Naive thymus-derived CD4-positive, alpha-beta T cell (primary cell): ENCODE data around the gene KRTAP10-5. TPM values are rescaled to one million over a fixed set of nuclear protein-coding genes. Genes with fewer than 3 reads are reported as not detected.
A peak's percentile ranks its signal among the peaks of the same experiment; 100 is the strongest.

Experiments
- ATAC-seq: fragments of 150-1000 bp; cut with Tn5 transposase; 2 replicates; pipeline ENCODE4 v1.10.0; 2021; ENCODE audit warnings: mild to moderate bottlenecking, moderate library complexity
- CTCF ChIA-PET: fragments of 350-600 bp; sonication (Branson Sonifier 250); formaldehyde crosslinking; loops from one replicate; lab custom pipeline; 2021; ENCODE audit warnings: antibody characterized with exemption; lab: Charles Lee
- POLR2A ChIA-PET: fragments of 350-600 bp; sonication (Branson Sonifier 250); formaldehyde crosslinking; loops from one replicate; lab custom pipeline; 2021; ENCODE audit warnings: antibody characterized with exemption, inconsistent platforms; lab: Charles Lee
- DNase-seq, 9 donors: peaks; one replicate each; pipeline versions ENCODE4 v3.0.0 to v3.0.0-alpha.2; 2020 to 2022; ENCODE audit warnings: mixed read lengths in 1 of 9
- H3K27ac ChIP-seq: one replicate; pipeline ENCODE4 v1.7.0; 2013; ENCODE audit warnings: mild to moderate bottlenecking, low read depth, low read length, moderate library complexity
- H3K27me3 ChIP-seq, 2 donors: one replicate each; pipeline ENCODE4 v1.7.0; 2013; ENCODE audit warnings: low read length in 2 of 2, mild to moderate bottlenecking in 2 of 2, moderate library complexity in 2 of 2; ENCODE audit not compliant: control insufficient read depth in 2 of 2, insufficient read depth in 2 of 2
- H3K36me3 ChIP-seq, 3 experiments: 1 replicate in 2 of 3; 2 replicates in 1 of 3; pipeline ENCODE4 v1.7.0; 2013; ENCODE audit warnings: low read length in 3 of 3, mild to moderate bottlenecking in 3 of 3, moderate library complexity in 1 of 3; ENCODE audit not compliant: insufficient read depth in 3 of 3, control insufficient read depth in 2 of 3
- H3K4me1 ChIP-seq, 2 donors: one replicate each; pipeline ENCODE4 v1.7.0; 2013; ENCODE audit warnings: low read length in 2 of 2, mild to moderate bottlenecking in 2 of 2, moderate library complexity in 1 of 2; ENCODE audit not compliant: control insufficient read depth in 2 of 2, insufficient read depth in 2 of 2
- H3K4me3 ChIP-seq: 2 replicates; pipeline ENCODE4 v1.7.0; 2013; ENCODE audit warnings: mild to moderate bottlenecking, low read length
- H3K9me3 ChIP-seq, 3 experiments: 1 replicate in 2 of 3; 2 replicates in 1 of 3; pipeline ENCODE4 v1.7.0; 2013; ENCODE audit warnings: low read length in 3 of 3; ENCODE audit not compliant: control insufficient read depth in 2 of 3
- H3K27ac Mint-ChIP-seq, 9 donors: one replicate each; pipeline ENCODE4 v1.8.0; 2020 to 2022; ENCODE audit warnings: mixed read lengths in 9 of 9, mild to moderate bottlenecking in 8 of 9, moderate library complexity in 5 of 9, inconsistent platforms in 2 of 9
- H3K27me3 Mint-ChIP-seq, 5 donors: one replicate each; pipeline ENCODE4 v1.8.0; 2021 to 2022; ENCODE audit warnings: mixed read lengths in 5 of 5, mild to moderate bottlenecking in 1 of 5
- H3K36me3 Mint-ChIP-seq, 5 donors: one replicate each; pipeline ENCODE4 v1.8.0; 2020 to 2022; ENCODE audit warnings: mixed read lengths in 5 of 5, mild to moderate bottlenecking in 3 of 5, inconsistent platforms in 1 of 5
- H3K4me1 Mint-ChIP-seq, 7 donors: one replicate each; pipeline ENCODE4 v1.8.0; 2020 to 2022; ENCODE audit warnings: mixed read lengths in 7 of 7, mild to moderate bottlenecking in 3 of 7, inconsistent platforms in 1 of 7
- H3K4me3 Mint-ChIP-seq, 10 donors: one replicate each; pipeline ENCODE4 v1.8.0; 2020 to 2022; ENCODE audit warnings: mild to moderate bottlenecking in 10 of 10, mixed read lengths in 10 of 10, moderate library complexity in 6 of 10, inconsistent platforms in 2 of 10
- H3K9me3 Mint-ChIP-seq, 11 donors: one replicate each; pipeline ENCODE4 v1.8.0; 2020 to 2022; ENCODE audit warnings: mixed read lengths in 11 of 11, mild to moderate bottlenecking in 4 of 11, inconsistent platforms in 1 of 11, moderate library complexity in 1 of 11
- intact Hi-C, 2 donors: fragments of 100-400 bp; cut with micrococcal nuclease; formaldehyde crosslinking; loops; one replicate each; pipeline ENCODE4 v1.15.1; 2023
- polyA plus RNA-seq, 2 donors: library from polyadenylated mRNA; unstranded; fragments of 300-500 nt; fragmentation: Illumina TruSeq; gene quantifications; one replicate each; pipeline ENCODE4 v1.2.3, GENCODE V29; 2021
- total RNA-seq, 6 experiments: library from RNA in 5 of 6; stranded (reverse) in 5 of 6; gene quantifications; 1 replicate in 5 of 6; 2 replicates in 1 of 6; pipeline ENCODE4 v1.2.3 and lab custom pipeline; 2021 to 2026

Gene KRTAP10-5
- total and polyA plus RNA-seq, 7 experiments from 2014 or later = not detected

DNA sequence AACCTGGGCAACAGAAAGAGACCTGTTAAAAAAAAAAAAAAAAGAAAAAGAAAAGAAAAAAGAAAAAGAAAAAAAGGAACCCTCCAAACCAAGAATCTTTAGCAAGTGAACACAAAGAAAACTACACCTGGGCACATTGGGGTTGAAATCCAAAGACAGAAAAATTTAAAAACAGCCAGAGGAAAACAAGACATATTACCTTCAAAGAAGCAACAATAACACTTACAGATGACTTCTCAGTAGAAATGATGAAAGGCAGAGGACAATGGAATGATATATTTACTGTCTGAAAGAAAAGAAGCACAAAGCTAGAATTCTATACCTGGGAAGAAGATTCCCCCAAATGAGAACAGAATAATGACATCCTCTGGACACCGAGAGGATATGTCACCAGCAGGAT, 37.7 kb downstream of the KRTAP10-5 start:
- ATAC-seq (no peak), DNase-seq (no peak)
- intact Hi-C loops = loop anchor here in 1 of 2 donors (10.0 kb wide), 1 partner anchor 152 kb away; the partner anchor contains the start of gene KRTAP10-12
- no peaks in the 10 kb centered on the region for H3K36me3 ChIP-seq
- ChIA-PET CTCF (interaction anchor here (2.7 kb wide), 1 partner anchor 32 kb away, joined by 7 read pairs; no protein-coding TSS in a partner anchor), POLR2A (no interaction called here)
- H3K4me1 ChIP-seq = peaks cover 8% of the 10 kb centered on the region in 2 donors
- H3K4me1 Mint-ChIP-seq = peaks cover 8 to 12% (median 12%) of the 10 kb centered on the region in 7 donors
- H3K27ac Mint-ChIP-seq = no peak overlapping the region
- no peak overlapping the region for H3K4me3 ChIP-seq
- H3K4me3 Mint-ChIP-seq = no peak overlapping the region
- H3K9me3 Mint-ChIP-seq = peaks cover 9 to 27% (median 19%) of the 10 kb centered on the region in 11 donors
- H3K27me3 ChIP-seq = no peaks in the 10 kb centered on the region
- H3K27ac ChIP-seq = no peak overlapping the region
- peaks cover 13 to 19% (median 18%) of the 10 kb centered on the region in 5 donors for H3K36me3 Mint-ChIP-seq
- peaks cover 5 to 14% (median 12%) of the 10 kb centered on the region in 3 experiments for H3K9me3 ChIP-seq
- H3K27me3 Mint-ChIP-seq = peaks cover 0 to 3% (median 0%) of the 10 kb centered on the region in 5 donors

DNA sequence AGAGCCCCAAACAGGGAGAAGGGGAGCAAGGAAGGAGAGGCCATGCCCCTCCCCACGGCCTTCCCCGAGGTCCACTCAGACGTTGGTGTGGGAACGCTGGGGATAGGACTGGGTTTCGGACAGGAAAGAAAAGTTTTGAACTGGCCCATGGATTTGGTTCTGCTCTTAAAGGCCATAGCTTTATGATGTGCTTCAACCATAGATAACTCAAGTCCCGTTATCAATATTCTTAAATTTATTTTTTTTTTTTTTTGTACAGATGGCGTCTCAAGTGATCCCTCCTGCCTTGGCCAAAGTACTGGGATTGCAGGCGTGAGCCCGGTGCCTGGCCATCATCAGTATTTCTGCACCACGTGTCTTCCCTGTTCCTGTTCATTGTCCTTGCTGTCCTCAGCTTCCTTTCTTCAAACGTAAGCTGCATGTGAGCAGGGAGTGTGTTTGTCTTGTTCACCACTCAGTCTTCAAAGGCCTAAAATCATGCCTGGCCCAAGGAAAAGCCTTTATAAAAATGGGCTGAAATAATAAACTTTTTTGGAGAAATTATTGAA, 39.6 kb downstream of the KRTAP10-5 start:
- H3K4me1 Mint-ChIP-seq = peaks cover 0 to 6% (median 0%) of the 10 kb centered on the region in 7 donors
- Histone ChIP-seq H3K27me3 (no peaks in the 10 kb centered on the region), H3K27ac (no peak overlapping the region), H3K4me3 (no peak overlapping the region), H3K4me1 (no peaks in the 10 kb centered on the region), H3K36me3 (no peaks in the 10 kb centered on the region), H3K9me3 (peaks cover 0 to 6% (median 4%) of the 10 kb centered on the region in 3 experiments)
- ATAC-seq (no peak), DNase-seq (no peak)
- H3K27ac Mint-ChIP-seq = no peak overlapping the region
- ChIA-PET POLR2A (interaction anchor here (0.6 to 1.1 kb wide), 2 partner anchors 117 to 344 kb away, joined by 3 to 4 read pairs; partner anchors contain the start of gene KRTAP12-3), CTCF (no interaction called here)
- H3K36me3 Mint-ChIP-seq = peaks cover 0 to 8% (median 4%) of the 10 kb centered on the region in 5 donors
- peaks cover 0 to 3% (median 0%) of the 10 kb centered on the region in 5 donors for H3K27me3 Mint-ChIP-seq
- H3K4me3 Mint-ChIP-seq = no peak overlapping the region
- H3K9me3 Mint-ChIP-seq = peaks cover 0 to 10% (median 6%) of the 10 kb centered on the region in 11 donors
- intact Hi-C loops = loop anchor here in 1 of 2 donors (10.0 kb wide), 1 partner anchor 154 kb away; the partner anchor contains the start of gene KRTAP10-12

DNA sequence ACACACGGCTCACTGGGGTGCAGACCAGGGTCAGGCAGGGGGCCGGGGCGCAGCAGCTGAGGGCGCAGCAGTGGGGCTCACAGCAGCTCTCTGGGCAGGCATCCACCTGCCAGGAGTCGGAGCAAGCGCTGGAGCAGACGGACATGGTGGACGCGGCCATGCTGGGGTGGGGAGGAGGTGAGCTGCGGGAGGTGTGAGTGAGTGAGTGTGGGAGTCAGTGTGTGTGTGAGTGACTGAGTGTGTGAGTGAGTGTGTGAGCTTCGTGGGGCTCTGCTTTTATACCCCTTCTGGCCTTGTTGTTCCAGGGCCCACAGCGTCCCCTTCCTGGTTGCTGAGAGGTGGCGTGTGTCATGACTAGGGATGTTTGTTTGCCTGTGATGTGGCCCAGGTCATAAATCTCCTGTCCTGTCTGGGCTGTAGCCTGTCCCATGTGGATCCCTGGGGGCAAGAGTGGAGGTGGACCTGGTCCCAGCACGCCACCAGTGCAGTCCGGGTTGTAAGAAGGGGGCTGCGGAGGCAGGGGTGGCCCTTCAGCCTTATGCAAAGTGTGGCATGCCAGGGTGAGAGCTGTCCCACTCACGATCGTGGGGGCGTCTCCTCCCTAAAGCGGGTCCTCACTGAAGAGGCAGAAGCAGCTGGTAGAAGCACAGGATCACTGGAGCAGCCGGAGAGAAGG, 40.3 kb downstream of the KRTAP10-5 start, which contains the start of gene KRTAP10-1:
TSS of gene KRTAP10-1 (minus strand) at position 205 of the 676 bp plus-strand sequence. CDS start at position 160, 45 bp downstream.
- DNase-seq = peak in 1 of 9 donors; percentile 17
- Mint-ChIP-seq H3K4me1 (peaks cover 0 to 6% (median 0%) of the 10 kb centered on the region in 7 donors), H3K9me3 (peaks cover 0 to 6% (median 0%) of the 10 kb centered on the region in 11 donors), H3K4me3 (no peak within 1 kb of the TSS), H3K27me3 (peaks cover 0 to 3% (median 0%) of the 10 kb centered on the region in 5 donors), H3K27ac (peak within 1 kb of the TSS in 1 of 9 donors; percentile 26), H3K36me3 (peaks cover 0 to 4% (median 0%) of the 10 kb centered on the region in 5 donors)
- peaks cover 0 to 6% (median 4%) of the 10 kb centered on the region in 3 experiments for H3K9me3 ChIP-seq
- ATAC-seq = no peak
- H3K27me3 ChIP-seq = no peaks in the 10 kb centered on the region
- no peaks in the 10 kb centered on the region for H3K36me3 ChIP-seq
- H3K27ac ChIP-seq = no peak within 1 kb of the TSS
- ChIA-PET POLR2A (interaction anchor here (1.1 kb wide), 1 partner anchor 117 kb away, joined by 3 read pairs; the partner anchor contains the start of gene KRTAP12-3), CTCF (no interaction called here)
- intact Hi-C loops = loop anchor here in 1 of 2 donors (10.0 kb wide), 1 partner anchor 155 kb away; the partner anchor contains the start of gene KRTAP10-12
- H3K4me3 ChIP-seq = no peak within 1 kb of the TSS
- H3K4me1 ChIP-seq = no peaks in the 10 kb centered on the region

DNA sequence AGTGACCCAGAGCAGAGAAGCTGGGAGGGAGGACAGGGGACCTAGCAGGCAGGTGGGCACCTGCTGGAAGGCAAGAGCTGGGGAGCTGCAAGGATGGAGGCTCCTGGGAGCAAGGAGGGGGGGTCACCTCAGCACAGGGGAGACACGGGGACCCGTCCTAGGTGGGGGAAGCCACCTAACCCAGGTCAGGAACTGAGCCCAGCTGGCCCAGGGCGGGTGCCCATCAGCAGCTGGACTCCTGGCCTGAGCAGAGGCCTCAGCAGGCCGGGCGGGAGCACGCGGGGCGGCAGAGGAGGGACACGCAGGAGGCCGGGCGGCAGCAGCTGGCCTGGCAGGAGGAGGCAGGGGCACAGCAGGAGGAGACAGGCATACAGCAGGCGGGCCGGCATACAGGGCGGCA, 41.4 kb downstream of the KRTAP10-5 start:
- H3K27ac ChIP-seq = no peak overlapping the region
- Mint-ChIP-seq H3K9me3 (peaks cover 0 to 4% (median 0%) of the 10 kb centered on the region in 11 donors), H3K27ac (no peak overlapping the region), H3K4me3 (no peak overlapping the region), H3K4me1 (peaks cover 0 to 6% (median 0%) of the 10 kb centered on the region in 7 donors), H3K27me3 (peaks cover 0 to 3% (median 0%) of the 10 kb centered on the region in 5 donors), H3K36me3 (peaks cover 0 to 4% (median 0%) of the 10 kb centered on the region in 5 donors)
- H3K9me3 ChIP-seq = peaks cover 0 to 6% (median 4%) of the 10 kb centered on the region in 3 experiments
- ATAC-seq (no peak), DNase-seq (peak in 1 of 9 donors; percentile 16)
- H3K36me3 ChIP-seq = no peaks in the 10 kb centered on the region
- CTCF ChIA-PET = no interaction called here
- no peak overlapping the region for H3K4me3 ChIP-seq
- H3K4me1 ChIP-seq = no peaks in the 10 kb centered on the region
- H3K27me3 ChIP-seq = no peaks in the 10 kb centered on the region
- POLR2A ChIA-PET = no interaction called here
- intact Hi-C loops = no loop called here

- DNase-seq = peak in 1 of 9 donors; percentile 15
- no peak overlapping the region for H3K27ac ChIP-seq
- H3K27me3 ChIP-seq = no peaks in the 10 kb centered on the region
- peaks cover 0 to 4% (median 0%) of the 10 kb centered on the region in 11 donors for H3K9me3 Mint-ChIP-seq
- CTCF ChIA-PET = interaction anchor here (0.5 to 0.6 kb wide), 2 partner anchors 9 to 540 kb away, joined by 3 read pairs; no protein-coding TSS in a partner anchor
- peak overlapping the region in 1 of 9 donors; percentile 27 for H3K27ac Mint-ChIP-seq
- no peak overlapping the region for H3K4me3 ChIP-seq
- no peak for ATAC-seq
- intact Hi-C loops = no loop called here
- peaks cover 0 to 6% (median 0%) of the 10 kb centered on the region in 7 donors for H3K4me1 Mint-ChIP-seq
- no peaks in the 10 kb centered on the region for H3K36me3 ChIP-seq
- no peaks in the 10 kb centered on the region for H3K4me1 ChIP-seq
- POLR2A ChIA-PET = no interaction called here
- H3K4me3 Mint-ChIP-seq = no peak overlapping the region
- H3K27me3 Mint-ChIP-seq = peaks cover 0 to 3% (median 0%) of the 10 kb centered on the region in 5 donors
- peaks cover 0 to 4% (median 1%) of the 10 kb centered on the region in 3 experiments for H3K9me3 ChIP-seq
- H3K36me3 Mint-ChIP-seq = peaks cover 0 to 4% (median 0%) of the 10 kb centered on the region in 5 donors
Observed at GRCh38 chr21:44537930-44538911, 42.2 kb downstream of the KRTAP10-5 start.
